Colonic mucosa (tissue), 4 donors: ENCODE measurements around the gene OMA1. TPM values are rescaled to one million over a fixed set of nuclear protein-coding genes. Genes with fewer than 3 reads are reported as not detected.

Experiments
- DNase-seq: peaks from one replicate; pipeline ENCODE4 v3.0.0-alpha.2; 2020
- H3K27ac ChIP-seq: fragments of 200-600 bp; one replicate; pipeline ENCODE4 v1.8.0; 2021
- H3K27me3 ChIP-seq: fragments of 200-600 bp; one replicate; pipeline ENCODE4 v1.8.0; 2021
- H3K36me3 ChIP-seq: fragments of 200-600 bp; one replicate; pipeline ENCODE4 v1.8.0; 2021
- H3K4me1 ChIP-seq: fragments of 200-600 bp; one replicate; pipeline ENCODE4 v1.8.0; 2021; ENCODE audit warnings: mild to moderate bottlenecking
- H3K4me3 ChIP-seq: fragments of 200-600 bp; one replicate; pipeline ENCODE4 v1.8.0; 2021
- H3K9ac ChIP-seq, 2 donors: one replicate each; pipeline ENCODE4 v1.7.0; 2013; ENCODE audit warnings: control low read depth in 2 of 2, low read depth in 2 of 2, low read length in 2 of 2
- H3K9me3 ChIP-seq: fragments of 200-600 bp; one replicate; pipeline ENCODE4 v1.8.0; 2021
- intact Hi-C: fragments of 100-400 bp; cut with DNase I; formaldehyde crosslinking; loops from one replicate; pipeline ENCODE4 v1.14.1; 2022
- total RNA-seq, 2 donors: library from RNA; stranded (reverse); fragmentation: NEBNext Ultra II Directional in 1 of 2; extraction: Animal tissue kit (Norgen Biotek cat#: 25700) in 1 of 2; gene quantifications; one replicate each; pipeline ENCODE4 v1.2.1, GENCODE V29; 2021
- TF ChIP-seq, protein P1 (sequence below): fragments of 200-600 bp; IDR thresholded peaks from one replicate; pipeline ENCODE4 v1.8.0; 2022; ENCODE audit warnings: antibody characterized with exemption, mild to moderate bottlenecking
- donor health status: healthy.
- donor health status: DM: no; HTN: no; CAD: no.
- donor health status: DM: no; HTN: no; CAD: no.

The OMA1 gene
- total RNA-seq, 2 donors from 2014 or later, result 30.4 to 32.3 TPM

DNA sequence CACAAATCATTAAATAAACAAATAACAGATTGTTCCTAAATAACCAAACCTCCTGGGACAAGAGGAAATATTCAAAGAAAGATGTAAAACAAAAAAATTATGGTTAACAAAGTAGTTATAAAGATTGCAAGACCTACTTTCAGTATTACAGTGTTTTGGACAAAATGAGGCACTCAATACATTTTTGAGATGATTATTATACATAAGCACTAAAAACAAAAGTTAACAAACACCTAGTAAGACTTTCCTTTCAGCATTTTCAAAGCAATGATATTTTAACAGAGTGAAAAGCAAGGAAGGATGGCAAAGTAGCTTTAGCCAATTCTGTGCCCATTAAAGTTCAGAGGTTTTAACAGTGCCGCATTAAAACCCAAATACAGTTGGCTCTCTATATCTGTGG is 17.2 kb downstream of the OMA1 start:
- Histone ChIP-seq H3K27me3 (no peaks in the 10 kb centered on the region), H3K4me1 (no peaks in the 10 kb centered on the region), H3K9ac (no peak overlapping the region), H3K36me3 (no peaks in the 10 kb centered on the region), H3K27ac (no peak overlapping the region), H3K4me3 (no peak overlapping the region), H3K9me3 (no peaks in the 10 kb centered on the region)
- TF ChIP-seq, protein P1, sequence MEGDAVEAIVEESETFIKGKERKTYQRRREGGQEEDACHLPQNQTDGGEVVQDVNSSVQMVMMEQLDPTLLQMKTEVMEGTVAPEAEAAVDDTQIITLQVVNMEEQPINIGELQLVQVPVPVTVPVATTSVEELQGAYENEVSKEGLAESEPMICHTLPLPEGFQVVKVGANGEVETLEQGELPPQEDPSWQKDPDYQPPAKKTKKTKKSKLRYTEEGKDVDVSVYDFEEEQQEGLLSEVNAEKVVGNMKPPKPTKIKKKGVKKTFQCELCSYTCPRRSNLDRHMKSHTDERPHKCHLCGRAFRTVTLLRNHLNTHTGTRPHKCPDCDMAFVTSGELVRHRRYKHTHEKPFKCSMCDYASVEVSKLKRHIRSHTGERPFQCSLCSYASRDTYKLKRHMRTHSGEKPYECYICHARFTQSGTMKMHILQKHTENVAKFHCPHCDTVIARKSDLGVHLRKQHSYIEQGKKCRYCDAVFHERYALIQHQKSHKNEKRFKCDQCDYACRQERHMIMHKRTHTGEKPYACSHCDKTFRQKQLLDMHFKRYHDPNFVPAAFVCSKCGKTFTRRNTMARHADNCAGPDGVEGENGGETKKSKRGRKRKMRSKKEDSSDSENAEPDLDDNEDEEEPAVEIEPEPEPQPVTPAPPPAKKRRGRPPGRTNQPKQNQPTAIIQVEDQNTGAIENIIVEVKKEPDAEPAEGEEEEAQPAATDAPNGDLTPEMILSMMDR, result no peak
- no peak for DNase-seq
- intact Hi-C loops, result no loop called here

DNA sequence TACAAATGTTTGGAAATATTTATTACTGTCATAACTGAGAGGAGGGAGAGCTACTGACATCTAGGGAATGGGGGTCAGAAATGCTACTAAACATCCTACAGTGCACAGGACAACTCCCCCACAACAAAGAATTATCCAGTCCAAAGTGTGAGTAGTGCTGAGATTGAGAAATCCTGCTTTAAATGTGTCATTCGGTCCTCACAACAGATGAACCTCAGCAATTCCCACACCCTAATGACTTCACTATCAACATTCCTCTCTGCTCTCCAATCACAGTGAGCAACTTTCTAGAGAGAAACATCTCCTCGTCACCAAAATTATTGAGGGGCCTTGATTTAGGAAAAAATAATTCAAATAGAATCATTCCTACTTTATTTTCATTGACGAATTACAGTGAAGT is 18.0 kb downstream of the OMA1 start:
- H3K4me3 ChIP-seq, result no peak overlapping the region
- H3K9me3 ChIP-seq, result no peaks in the 10 kb centered on the region
- DNase-seq, result no peak
- H3K27me3 ChIP-seq, result no peaks in the 10 kb centered on the region
- intact Hi-C loops, result no loop called here
- no peaks in the 10 kb centered on the region for H3K4me1 ChIP-seq
- TF ChIP-seq, protein P1, result no peak
- no peak overlapping the region for H3K27ac ChIP-seq
- H3K9ac ChIP-seq, result no peak overlapping the region
- no peaks in the 10 kb centered on the region for H3K36me3 ChIP-seq

DNA sequence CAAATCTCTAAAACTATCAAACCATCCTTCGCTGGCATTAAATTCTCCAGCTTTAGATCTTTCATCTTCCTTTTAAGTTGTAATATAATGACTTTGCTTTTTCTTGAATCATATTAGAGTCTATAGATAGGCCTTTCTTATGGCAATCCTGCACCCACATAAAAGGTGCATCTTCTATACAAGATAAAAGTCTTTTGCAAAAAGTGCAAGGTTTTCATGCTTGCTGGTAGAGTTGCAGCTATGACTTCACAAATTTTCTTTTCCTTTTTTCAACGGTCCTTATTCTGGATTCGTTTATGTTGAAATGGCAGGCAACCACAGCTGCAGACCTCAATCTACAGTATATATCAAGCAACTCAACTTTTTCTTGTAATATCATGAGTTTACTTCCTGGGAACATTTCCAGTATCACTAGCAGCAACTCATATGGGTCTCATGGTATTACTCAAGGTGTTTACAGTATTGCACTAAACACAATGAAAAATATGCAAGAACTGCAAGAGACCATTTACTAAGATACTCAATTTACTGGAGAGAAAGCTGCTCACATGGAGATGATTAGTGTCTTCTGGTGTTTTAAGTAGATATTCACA is 22.1 kb downstream of the OMA1 start:
- Histone ChIP-seq H3K9me3 (no peaks in the 10 kb centered on the region), H3K4me1 (no peaks in the 10 kb centered on the region), H3K4me3 (no peak overlapping the region), H3K27ac (no peak overlapping the region), H3K27me3 (no peaks in the 10 kb centered on the region), H3K9ac (no peak overlapping the region), H3K36me3 (no peaks in the 10 kb centered on the region)
- intact Hi-C loops, result no loop called here
- TF ChIP-seq, protein P1, result no peak
- DNase-seq, result no peak

DNA sequence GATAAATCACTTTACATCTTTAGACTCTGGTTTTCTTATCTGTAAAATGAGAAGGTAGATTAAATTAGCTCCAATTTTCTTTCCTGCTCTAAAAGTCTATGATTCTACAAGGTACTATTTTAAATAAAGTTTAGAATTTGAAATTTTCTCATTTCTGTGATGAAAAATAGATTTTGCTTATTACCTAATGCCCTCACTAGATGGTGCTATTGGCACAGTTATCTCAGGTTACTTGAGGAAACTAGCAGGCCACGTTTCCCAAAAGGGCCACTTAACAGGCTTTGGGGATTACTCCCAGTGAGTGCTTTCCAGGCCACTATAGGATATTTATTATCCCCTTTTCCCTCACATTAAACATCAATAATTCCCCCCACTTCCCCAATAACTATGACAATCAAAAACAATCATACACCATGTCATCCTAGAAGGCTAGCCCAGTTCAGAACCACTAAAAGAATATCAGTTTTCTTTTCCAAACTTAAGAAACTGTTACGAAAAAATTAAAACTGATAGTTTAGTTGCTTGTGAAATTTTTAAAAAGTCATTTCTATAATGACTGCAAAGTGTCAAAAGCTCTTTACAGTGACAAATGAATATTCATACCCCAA is 30.6 kb downstream of the OMA1 start:
- Histone ChIP-seq H3K4me1 (no peaks in the 10 kb centered on the region), H3K4me3 (no peak overlapping the region), H3K27ac (no peak overlapping the region), H3K9ac (no peak overlapping the region), H3K36me3 (no peaks in the 10 kb centered on the region), H3K9me3 (no peaks in the 10 kb centered on the region), H3K27me3 (no peaks in the 10 kb centered on the region)
- intact Hi-C loops, result loop anchor here (2.0 to 5.0 kb wide), 2 partner anchors 31 to 136 kb away; partner anchors contain the start of gene OMA1
- TF ChIP-seq, protein P1, result peak; percentile 52
- peak; percentile 27 for DNase-seq

DNA sequence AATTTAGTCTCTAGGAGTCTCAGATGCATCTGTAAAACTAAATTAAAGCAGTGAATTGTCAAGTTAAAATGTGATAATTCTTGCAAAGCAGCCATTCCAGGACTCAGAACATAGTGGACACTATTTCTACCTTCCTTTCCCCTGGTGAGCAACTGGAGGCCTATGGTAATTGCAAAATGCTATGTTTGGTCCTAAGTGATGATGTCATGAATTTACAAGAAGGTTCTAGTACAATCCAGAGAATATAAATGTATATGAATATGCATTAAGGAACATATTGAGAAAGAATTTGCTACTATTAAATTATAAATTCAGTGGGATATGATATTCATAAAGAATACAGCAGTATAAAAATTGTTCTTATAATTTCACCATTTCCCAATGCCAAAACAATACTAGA is 32.6 kb downstream of the OMA1 start:
- intact Hi-C loops, result loop anchor here (2.0 kb wide), 1 partner anchor 33 kb away; the partner anchor contains the start of gene OMA1
- H3K36me3 ChIP-seq, result no peaks in the 10 kb centered on the region

More for the DNA sequence above, 32.6 kb downstream of the OMA1 start:
- Histone ChIP-seq H3K27ac (no peak overlapping the region), H3K9ac (no peak overlapping the region), H3K4me1 (no peaks in the 10 kb centered on the region), H3K27me3 (no peaks in the 10 kb centered on the region), H3K4me3 (no peak overlapping the region), H3K9me3 (no peaks in the 10 kb centered on the region)
- TF ChIP-seq, protein P1, result no peak
- DNase-seq, result no peak
